Measurements from ENCODE around the gene GAGE2A. TPM values are rescaled to one million over a fixed set of nuclear protein-coding genes. Genes with fewer than 3 reads are reported as not detected.

Gene GAGE2A
- total and polyA plus RNA-seq, 2 experiments from 2014 or later = not detected

GRCh38 chrX:49618574-49618973 is 29.3 kb downstream of the GAGE2A start:
- Histone ChIP-seq H2AFZ (no peak overlapping the region), H3K27ac (ENCODE audit: low read depth) (no peak overlapping the region), H3F3A (replicated peaks; ENCODE audit: low read depth) (no peaks in the 10 kb centered on the region), H4K20me1 (replicated peaks; ENCODE audit: insufficient read depth) (no peaks in the 10 kb centered on the region), H3K27me3 (ENCODE audit: insufficient read depth) (no peaks in the 10 kb centered on the region), H3K36me3 (ENCODE audit: insufficient read depth) (no peaks in the 10 kb centered on the region), H3K4me1 (ENCODE audit: insufficient read depth) (no peaks in the 10 kb centered on the region), H3K9me2 (ENCODE audit: insufficient read depth) (no peaks in the 10 kb centered on the region), H3K4me2 (no peak overlapping the region), H3K79me2 (replicated peaks; ENCODE audit: insufficient read depth) (no peaks in the 10 kb centered on the region), H3K4me3 (no peak overlapping the region)
- no peaks in the 10 kb centered on the region for H3K4me1 Mint-ChIP-seq
- no peak overlapping the region for H3K27ac Mint-ChIP-seq
- peaks cover 4% of the 10 kb centered on the region for H3K9me3 Mint-ChIP-seq
- H3K4me3 Mint-ChIP-seq = no peak overlapping the region
- DNase-seq (ENCODE audit: low spot score) (no peak), ATAC-seq (no peak)
- H3K27me3 Mint-ChIP-seq (ENCODE audit: insufficient read depth, low read depth, poor library complexity) = no peaks in the 10 kb centered on the region
- TF ChIP-seq POLR2AphosphoS5 (IDR thresholded peaks at IDR 0.05; ENCODE audit: low read depth) = no peak
- TF ChIP-seq NANOG (IDR thresholded peaks at IDR 0.05; ENCODE audit: borderline replicate concordance) = no peak
- TF ChIP-seq CTCF (conservative IDR thresholded peaks at IDR 0.05; ENCODE audit: low read depth in 2 of 2) = no peak
- H3K36me3 Mint-ChIP-seq (ENCODE audit: low read depth) = peaks cover 3% of the 10 kb centered on the region; the same call in 1 of the 3 replicates

GRCh38 chrX:49627086-49627777 is 37.9 kb downstream of the GAGE2A start:
- ATAC-seq (peak; percentile 48), DNase-seq (ENCODE audit: low spot score) (peak; percentile 55)
- Mint-ChIP-seq H3K9me3 (peaks cover 42% of the 10 kb centered on the region), H3K4me3 (no peak overlapping the region), H3K27ac (no peak overlapping the region), H3K36me3 (ENCODE audit: low read depth) (peaks cover 10% of the 10 kb centered on the region; the same call in 2 of the 3 replicates), H3K27me3 (ENCODE audit: insufficient read depth, low read depth, poor library complexity) (no peaks in the 10 kb centered on the region), H3K4me1 (no peaks in the 10 kb centered on the region)
- H3K27me3 ChIP-seq (ENCODE audit: insufficient read depth) = no peaks in the 10 kb centered on the region
- no peaks in the 10 kb centered on the region for H3K9me2 ChIP-seq (ENCODE audit: insufficient read depth)
- no peak overlapping the region for H2AFZ ChIP-seq
- H3F3A ChIP-seq (replicated peaks; ENCODE audit: low read depth) = no peaks in the 10 kb centered on the region
- H3K4me3 ChIP-seq = no peak overlapping the region
- TF ChIP-seq STAT1 (IDR thresholded peaks at IDR 0.05; ENCODE audit: unreplicated experiment) (no peak), CTCF (conservative IDR thresholded peaks at IDR 0.05; ENCODE audit: low read depth in 2 of 2) (peak; percentile 41 to 51)
- H3K79me2 ChIP-seq (replicated peaks; ENCODE audit: insufficient read depth) = no peaks in the 10 kb centered on the region
- H3K27ac ChIP-seq (ENCODE audit: low read depth) = no peak overlapping the region
- H3K36me3 ChIP-seq (ENCODE audit: insufficient read depth) = no peaks in the 10 kb centered on the region
- no peaks in the 10 kb centered on the region for H3K4me1 ChIP-seq (ENCODE audit: insufficient read depth)
- H4K20me1 ChIP-seq (replicated peaks; ENCODE audit: insufficient read depth) = no peaks in the 10 kb centered on the region
- no peak overlapping the region for H3K4me2 ChIP-seq

Measured in GM23338 (cell line).